ENCODE data around the gene USP35. TPM values are rescaled to one million over a fixed set of nuclear protein-coding genes. Genes with fewer than 3 reads are reported as not detected.
A peak's percentile ranks its signal among the peaks of the same experiment; 100 is the strongest.

Gene USP35
- total RNA-seq, 2 donors from 2014 or later, result 8.0 to 8.6 TPM

GRCh38 chr11:78158987-78159652 is 29.6 kb upstream of the USP35 start:
- Histone ChIP-seq H3K4me1 (peaks cover 0 to 9% of the 10 kb centered on the region in 2 donors), H3K36me3 (no peaks in the 10 kb centered on the region), H3K4me3 (no peak overlapping the region), H3K27ac (peak overlapping the region in 1 of 2 donors; percentile 40), H3K9me3 (no peaks in the 10 kb centered on the region), H3K27me3 (no peaks in the 10 kb centered on the region)
- no peak for DNase-seq (ENCODE audit: low spot score)
- no peak for TF ChIP-seq CTCF (IDR thresholded peaks at IDR 0.05)

DNA sequence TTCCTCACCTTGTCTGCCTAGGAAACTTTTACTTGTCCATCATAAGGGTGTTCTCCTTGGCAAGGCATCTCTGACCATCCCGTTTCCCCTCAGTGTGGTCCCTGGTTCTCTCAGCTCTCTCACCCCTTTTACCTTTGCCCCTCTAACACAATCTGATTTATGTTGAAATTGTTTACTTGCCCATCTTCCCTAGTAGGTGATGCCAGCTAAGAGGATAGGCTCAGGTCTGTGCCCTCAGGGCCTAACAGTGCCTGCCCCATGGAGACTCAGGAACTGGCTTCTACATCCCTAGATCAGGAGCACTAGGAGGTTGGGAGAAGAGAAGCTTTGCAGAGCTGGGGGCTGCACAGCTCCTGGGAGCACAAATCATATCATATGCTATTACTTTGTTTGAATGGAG is 28.2 kb upstream of the USP35 start:
- Histone ChIP-seq H3K36me3 (no peaks in the 10 kb centered on the region), H3K27ac (no peak overlapping the region), H3K4me1 (peaks cover 0 to 10% of the 10 kb centered on the region in 2 donors), H3K9me3 (no peaks in the 10 kb centered on the region), H3K27me3 (no peaks in the 10 kb centered on the region), H3K4me3 (no peak overlapping the region)
- DNase-seq (ENCODE audit: low spot score), result no peak
- no peak for TF ChIP-seq CTCF (IDR thresholded peaks at IDR 0.05)

DNA sequence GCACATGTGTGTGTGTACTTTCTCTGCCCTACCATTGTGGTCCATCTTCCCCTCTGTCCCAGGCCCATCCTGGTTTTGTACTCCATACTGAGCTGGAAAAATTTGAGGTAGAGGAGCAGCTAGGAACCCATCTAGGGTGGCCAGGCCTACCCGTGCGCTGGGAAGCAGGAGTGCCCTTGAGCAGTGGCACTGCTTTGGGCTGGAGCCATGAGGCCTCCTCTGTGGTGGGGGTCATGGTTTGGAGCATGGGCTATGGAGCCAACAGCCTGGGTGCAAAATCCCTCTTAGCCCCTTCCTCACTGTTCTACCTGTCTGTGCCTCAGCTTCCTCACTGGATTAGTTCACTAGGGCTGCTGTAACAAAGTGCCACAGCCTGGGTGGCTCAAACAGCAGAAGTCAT is 27.4 kb upstream of the USP35 start:
- DNase-seq (ENCODE audit: low spot score), result no peak
- Histone ChIP-seq H3K27me3 (no peaks in the 10 kb centered on the region), H3K27ac (no peak overlapping the region), H3K36me3 (no peaks in the 10 kb centered on the region), H3K4me3 (no peak overlapping the region), H3K4me1 (peaks cover 0 to 10% of the 10 kb centered on the region in 2 donors), H3K9me3 (no peaks in the 10 kb centered on the region)
- TF ChIP-seq CTCF (IDR thresholded peaks at IDR 0.05), result no peak

DNA sequence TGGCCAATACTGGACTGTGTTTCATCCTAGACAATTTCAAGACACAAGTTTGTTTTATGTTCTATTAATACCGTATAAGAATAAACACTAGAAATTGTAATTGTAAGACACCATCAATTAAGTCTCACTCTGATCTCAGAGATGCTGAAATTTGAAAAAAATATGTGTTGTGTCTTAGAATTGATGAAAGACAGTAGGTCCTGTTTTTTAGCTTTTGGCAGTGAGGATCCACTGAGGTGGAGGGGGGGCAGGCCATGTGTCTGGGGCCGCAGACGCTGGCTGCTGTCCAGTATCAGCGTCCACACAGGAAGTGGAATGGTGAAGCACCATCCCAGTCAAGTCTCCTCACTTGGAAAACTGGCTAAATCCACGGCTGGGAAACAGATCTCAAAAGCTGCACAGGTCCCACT is 26.8 kb upstream of the USP35 start:
- Histone ChIP-seq H3K27ac (peak overlapping the region in 1 of 2 donors; percentile 6), H3K36me3 (no peaks in the 10 kb centered on the region), H3K4me3 (no peak overlapping the region), H3K27me3 (no peaks in the 10 kb centered on the region), H3K9me3 (no peaks in the 10 kb centered on the region), H3K4me1 (peaks cover 0 to 15% of the 10 kb centered on the region in 2 donors)
- DNase-seq (ENCODE audit: low spot score), result no peak
- no peak for TF ChIP-seq CTCF (IDR thresholded peaks at IDR 0.05)

GRCh38 chr11:78163828-78164227 is 24.9 kb upstream of the USP35 start:
- Histone ChIP-seq H3K4me1 (peaks cover 0 to 30% of the 10 kb centered on the region in 2 donors), H3K27ac (peak overlapping the region in 1 of 2 donors; percentile 37)

More at GRCh38 chr11:78163828-78164227, 24.9 kb upstream of the USP35 start:
- no peak for TF ChIP-seq CTCF (IDR thresholded peaks at IDR 0.05)
- Histone ChIP-seq H3K27me3 (no peaks in the 10 kb centered on the region), H3K36me3 (no peaks in the 10 kb centered on the region), H3K4me3 (no peak overlapping the region), H3K9me3 (no peaks in the 10 kb centered on the region)
- DNase-seq (ENCODE audit: low spot score), result no peak
